ENCODE data around the gene FAM222A.

GRCh38 chr12:109695416-109695815 is 18.2 kb upstream of the FAM222A start:
- TF ChIP-seq CTCF (IDR thresholded peaks at IDR 0.05; ENCODE audit: poor library complexity, severe bottlenecking) = no peak
- no peak for TF ChIP-seq EP300 (conservative IDR thresholded peaks at IDR 0.05; ENCODE audit: poor library complexity, severe bottlenecking)
- no peak for TF ChIP-seq EZH2 (IDR thresholded peaks at IDR 0.05; ENCODE audit: borderline replicate concordance, insufficient read depth, low read length, poor library complexity, severe bottlenecking)
- TF ChIP-seq REST (IDR thresholded peaks at IDR 0.05; ENCODE audit: borderline replicate concordance) = no peak

Measured in neural cell (in vitro differentiated cells).